HepG2 (cell line): ENCODE results near the gene ZNF132. TPM values are rescaled to one million over a fixed set of nuclear protein-coding genes. Genes with fewer than 3 reads are reported as not detected.
A peak's percentile ranks its signal among the peaks of the same experiment; 100 is the strongest.

Experiments
- AKNA ChIP-seq: sonication (generic); formaldehyde crosslinking; IDR thresholded peaks from 2 replicates; pipeline ENCODE4 v1.4.0; 2020; ENCODE audit warnings: missing genetic modification reagents, borderline replicate concordance
- ARID3A ChIP-seq: IDR thresholded peaks from 2 replicates; pipeline ENCODE4 v1.6.1; 2012; ENCODE audit warnings: low read depth, low read length, improper control_type of control experiment
- CREM ChIP-seq, 2 experiments: sonication (generic) in 1 of 2; formaldehyde crosslinking in 1 of 2; IDR thresholded peaks; 2 replicates each; pipeline versions ENCODE4 v1.4.0 to v1.6.1; 2016 to 2020; ENCODE audit warnings: antibody characterized with exemption in 1 of 2, mild to moderate bottlenecking in 1 of 2, missing genetic modification reagents in 1 of 2
- DMTF1 ChIP-seq: sonication (generic); formaldehyde crosslinking; IDR thresholded peaks from 2 replicates; pipeline ENCODE4 v1.4.0; 2020; ENCODE audit warnings: mild to moderate bottlenecking, missing genetic modification reagents
- MAF1 ChIP-seq: sonication (generic); formaldehyde crosslinking; IDR thresholded peaks from 2 replicates; pipeline ENCODE4 v1.5.0; 2020; ENCODE audit warnings: missing genetic modification reagents, borderline replicate concordance
- SALL2 ChIP-seq: sonication (generic); formaldehyde crosslinking; IDR thresholded peaks from 2 replicates; pipeline ENCODE4 v1.8.1; 2023; ENCODE audit warnings: mild to moderate bottlenecking, missing genetic modification reagents, inconsistent platforms
- TBP ChIP-seq: sonication (generic); formaldehyde crosslinking; IDR thresholded peaks from 2 replicates; pipeline ENCODE4 v1.5.0; 2020; ENCODE audit warnings: missing genetic modification reagents
- TBX2 ChIP-seq: sonication (generic); formaldehyde crosslinking; IDR thresholded peaks from 2 replicates; pipeline ENCODE4 v1.5.0; 2020; ENCODE audit warnings: missing genetic modification reagents, mild to moderate bottlenecking, borderline replicate concordance
- ZNF790 ChIP-seq: sonication (generic); formaldehyde crosslinking; IDR thresholded peaks from 2 replicates; pipeline ENCODE4 v1.8.0; 2022; ENCODE audit warnings: missing genetic modification reagents, mild to moderate bottlenecking, borderline replicate concordance
- ZNF83 ChIP-seq: sonication (generic); formaldehyde crosslinking; IDR thresholded peaks from 2 replicates; pipeline ENCODE4 v1.4.0; 2020; ENCODE audit warnings: missing genetic modification reagents, mild to moderate bottlenecking, borderline replicate concordance
- polyA plus RNA-seq, 8 experiments: library from polyadenylated mRNA; depleted of rRNA in 3 of 8; stranded (reverse) in 7 of 8; unstranded in 1 of 8; fragments of >200 nt; fragmentation: Illumina TruSeq in 4 of 8; extraction: Trizol in 4 of 8; gene quantifications; 2 replicates each; pipeline versions ENCODE4 v1.2.1 to v1.2.3, GENCODE V29; 2011 to 2016; ENCODE audit warnings: low read depth in 4 of 8, missing spikeins in 1 of 8, mixed read lengths in 1 of 8; ENCODE audit not compliant: insufficient read depth in 1 of 8
- total RNA-seq, 5 experiments: library from RNA; depleted of rRNA; stranded (reverse); fragments of >200 nt; fragmentation: Illumina TruSeq; extraction: Trizol; gene quantifications; 2 replicates each; pipeline ENCODE4 v1.2.3, GENCODE V29; 2016; ENCODE audit warnings: low read depth in 1 of 5
- TF ChIP-seq, protein P1 (sequence below): sonication (generic); formaldehyde crosslinking; IDR thresholded peaks from 2 replicates; pipeline ENCODE4 v1.4.0; 2020; ENCODE audit warnings: missing genetic modification reagents, borderline replicate concordance
- TF ChIP-seq, protein P2 (sequence below): sonication (generic); formaldehyde crosslinking; IDR thresholded peaks from 2 replicates; pipeline ENCODE4 v1.5.0; 2020; ENCODE audit warnings: missing genetic modification reagents

Gene ZNF132
- total and polyA plus RNA-seq, 2 of the 13 experiments (the other 11 are each of a cell fraction or from before 2014, with no cell fraction given) = not detected

- TF ChIP-seq, protein P1, sequence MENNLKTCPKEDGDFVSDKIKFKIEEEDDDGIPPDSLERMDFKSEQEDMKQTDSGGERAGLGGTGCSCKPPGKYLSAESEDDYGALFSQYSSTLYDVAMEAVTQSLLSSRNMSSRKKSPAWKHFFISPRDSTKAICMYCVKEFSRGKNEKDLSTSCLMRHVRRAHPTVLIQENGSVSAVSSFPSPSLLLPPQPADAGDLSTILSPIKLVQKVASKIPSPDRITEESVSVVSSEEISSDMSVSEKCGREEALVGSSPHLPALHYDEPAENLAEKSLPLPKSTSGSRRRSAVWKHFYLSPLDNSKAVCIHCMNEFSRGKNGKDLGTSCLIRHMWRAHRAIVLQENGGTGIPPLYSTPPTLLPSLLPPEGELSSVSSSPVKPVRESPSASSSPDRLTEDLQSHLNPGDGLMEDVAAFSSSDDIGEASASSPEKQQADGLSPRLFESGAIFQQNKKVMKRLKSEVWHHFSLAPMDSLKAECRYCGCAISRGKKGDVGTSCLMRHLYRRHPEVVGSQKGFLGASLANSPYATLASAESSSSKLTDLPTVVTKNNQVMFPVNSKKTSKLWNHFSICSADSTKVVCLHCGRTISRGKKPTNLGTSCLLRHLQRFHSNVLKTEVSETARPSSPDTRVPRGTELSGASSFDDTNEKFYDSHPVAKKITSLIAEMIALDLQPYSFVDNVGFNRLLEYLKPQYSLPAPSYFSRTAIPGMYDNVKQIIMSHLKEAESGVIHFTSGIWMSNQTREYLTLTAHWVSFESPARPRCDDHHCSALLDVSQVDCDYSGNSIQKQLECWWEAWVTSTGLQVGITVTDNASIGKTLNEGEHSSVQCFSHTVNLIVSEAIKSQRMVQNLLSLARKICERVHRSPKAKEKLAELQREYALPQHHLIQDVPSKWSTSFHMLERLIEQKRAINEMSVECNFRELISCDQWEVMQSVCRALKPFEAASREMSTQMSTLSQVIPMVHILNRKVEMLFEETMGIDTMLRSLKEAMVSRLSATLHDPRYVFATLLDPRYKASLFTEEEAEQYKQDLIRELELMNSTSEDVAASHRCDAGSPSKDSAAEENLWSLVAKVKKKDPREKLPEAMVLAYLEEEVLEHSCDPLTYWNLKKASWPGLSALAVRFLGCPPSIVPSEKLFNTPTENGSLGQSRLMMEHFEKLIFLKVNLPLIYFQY = no peak
- no peak for TF ChIP-seq ARID3A
- TF ChIP-seq, protein P2, sequence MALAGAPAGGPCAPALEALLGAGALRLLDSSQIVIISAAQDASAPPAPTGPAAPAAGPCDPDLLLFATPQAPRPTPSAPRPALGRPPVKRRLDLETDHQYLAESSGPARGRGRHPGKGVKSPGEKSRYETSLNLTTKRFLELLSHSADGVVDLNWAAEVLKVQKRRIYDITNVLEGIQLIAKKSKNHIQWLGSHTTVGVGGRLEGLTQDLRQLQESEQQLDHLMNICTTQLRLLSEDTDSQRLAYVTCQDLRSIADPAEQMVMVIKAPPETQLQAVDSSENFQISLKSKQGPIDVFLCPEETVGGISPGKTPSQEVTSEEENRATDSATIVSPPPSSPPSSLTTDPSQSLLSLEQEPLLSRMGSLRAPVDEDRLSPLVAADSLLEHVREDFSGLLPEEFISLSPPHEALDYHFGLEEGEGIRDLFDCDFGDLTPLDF = peak; percentile 67; the same call in 1 of the 2 replicates
- peak; percentile 74 for TF ChIP-seq TBX2 (CRISPR knock-in tag)
- TF ChIP-seq MAF1 (CRISPR knock-in tag) = no peak
- no peak for TF ChIP-seq ZNF83
- no peak for TF ChIP-seq DMTF1 (CRISPR knock-in tag)
- TF ChIP-seq AKNA (CRISPR knock-in tag) = no peak
- TF ChIP-seq SALL2 = peak; percentile 57; the same call in 1 of the 2 replicates
- TF ChIP-seq ZNF790 (CRISPR knock-in tag) = peak; percentile 86; the same call in 1 of the 2 replicates
- no peak for TF ChIP-seq TBP (CRISPR knock-in tag)
- peak; percentile 79 for TF ChIP-seq CREM (IDR thresholded peaks at IDR 0.05)
- TF ChIP-seq CREM (CRISPR knock-in tag; IDR thresholded peaks at IDR 0.05) = no peak
Measured at GRCh38 chr19:58408152-58409009, 31.6 kb downstream of the ZNF132 start, which contains the start of gene ZNF584 (continued).
